Liver (tissue), 9 donors: ENCODE data around the gene ELAVL2. TPM values are rescaled to one million over a fixed set of nuclear protein-coding genes. Genes with fewer than 3 reads are reported as not detected.

Experiments used
- DNase-seq: peaks from one replicate; pipeline ENCODE4 v3.0.0-alpha.2; 2017; ENCODE audit warnings: low spot score
- H3K27ac ChIP-seq, 2 donors: one replicate each; pipeline ENCODE4 v1.7.0; 2013; ENCODE audit warnings: inconsistent platforms in 2 of 2, low read length in 2 of 2, control low read depth in 1 of 2, low read depth in 1 of 2, mild to moderate bottlenecking in 1 of 2
- H3K27me3 ChIP-seq, 4 donors: one replicate each; pipeline versions ENCODE4 v1.6.1 to v1.7.0; 2013; ENCODE audit warnings: low read length in 3 of 4, inconsistent platforms in 1 of 4, mild to moderate bottlenecking in 1 of 4, moderate library complexity in 1 of 4; ENCODE audit not compliant: control insufficient read depth in 4 of 4, insufficient read depth in 4 of 4
- H3K36me3 ChIP-seq, 4 donors: one replicate each; pipeline versions ENCODE4 v1.6.1 to v1.7.0; 2013; ENCODE audit warnings: low read length in 3 of 4, mild to moderate bottlenecking in 3 of 4, low read depth in 1 of 4, moderate library complexity in 1 of 4; ENCODE audit not compliant: control insufficient read depth in 4 of 4, insufficient read depth in 3 of 4
- H3K4me1 ChIP-seq, 4 donors: one replicate each; pipeline versions ENCODE4 v1.6.1 to v1.7.0; 2013; ENCODE audit warnings: low read length in 3 of 4, mild to moderate bottlenecking in 3 of 4, moderate library complexity in 1 of 4; ENCODE audit not compliant: control insufficient read depth in 4 of 4, insufficient read depth in 4 of 4
- H3K4me3 ChIP-seq, 3 donors: one replicate each; pipeline versions ENCODE4 v1.6.1 to v1.7.0; 2013; ENCODE audit warnings: low read length in 3 of 3, control low read depth in 1 of 3, low read depth in 1 of 3, mild to moderate bottlenecking in 1 of 3
- H3K9ac ChIP-seq, 2 donors: one replicate each; pipeline ENCODE4 v1.7.0; 2013; ENCODE audit warnings: low read length in 2 of 2, mild to moderate bottlenecking in 2 of 2, moderate library complexity in 2 of 2, control low read depth in 1 of 2, low read depth in 1 of 2
- H3K9me3 ChIP-seq, 4 donors: one replicate each; pipeline versions ENCODE4 v1.6.1 to v1.7.0; 2013; ENCODE audit warnings: low read length in 3 of 4; ENCODE audit not compliant: control insufficient read depth in 4 of 4
- EGR1 ChIP-seq, 2 donors: IDR thresholded peaks; 2 replicates each; pipeline ENCODE4 v1.6.1; 2016 to 2018; ENCODE audit warnings: antibody characterized with exemption in 2 of 2, low read depth in 2 of 2
- FOXA1 ChIP-seq: IDR thresholded peaks from 2 replicates; pipeline ENCODE4 v1.6.1; 2016; ENCODE audit warnings: antibody characterized with exemption
- FOXA2 ChIP-seq: IDR thresholded peaks from 2 replicates; pipeline ENCODE4 v1.6.1; 2016; ENCODE audit warnings: antibody characterized with exemption
- GABPA ChIP-seq, 2 donors: IDR thresholded peaks in 1 of 2; conservative IDR thresholded peaks in 1 of 2; 2 replicates each; pipeline ENCODE4 v1.6.1; 2016; ENCODE audit warnings: antibody characterized with exemption in 2 of 2, mild to moderate bottlenecking in 1 of 2, moderate library complexity in 1 of 2
- HNF4G ChIP-seq: IDR thresholded peaks from 2 replicates; pipeline ENCODE4 v1.6.1; 2016; ENCODE audit warnings: antibody characterized with exemption
- JUND ChIP-seq, 2 donors: IDR thresholded peaks; 2 replicates each; pipeline ENCODE4 v1.6.1; 2016; ENCODE audit warnings: antibody characterized with exemption in 2 of 2
- NR2F2 ChIP-seq: IDR thresholded peaks from 2 replicates; pipeline ENCODE4 v1.6.1; 2016; ENCODE audit warnings: antibody characterized with exemption
- RAD21 ChIP-seq, 2 donors: IDR thresholded peaks; 2 replicates each; pipeline ENCODE4 v1.6.1; 2016; ENCODE audit warnings: antibody characterized with exemption in 2 of 2, mild to moderate bottlenecking in 2 of 2
- RXRA ChIP-seq, 2 donors: IDR thresholded peaks; 2 replicates each; pipeline ENCODE4 v1.6.1; 2017 to 2018; ENCODE audit warnings: antibody characterized with exemption in 2 of 2, mild to moderate bottlenecking in 1 of 2
- SP1 ChIP-seq: IDR thresholded peaks from 2 replicates; pipeline ENCODE4 v1.6.1; 2018; ENCODE audit warnings: antibody characterized with exemption, mild to moderate bottlenecking
- TAF1 ChIP-seq: conservative IDR thresholded peaks from 2 replicates; pipeline ENCODE4 v1.6.1; 2016; ENCODE audit warnings: antibody characterized with exemption, mild to moderate bottlenecking
- YY1 ChIP-seq: IDR thresholded peaks from 2 replicates; pipeline ENCODE4 v1.6.1; 2016; ENCODE audit warnings: antibody characterized with exemption, mild to moderate bottlenecking
- WGBS: extraction: QIAGEN DNeasy Blood & Tissue Kit; methylation state at CpG from one replicate; pipeline ENCODE4 v1.1.7; 2013; 5-methylcytosine and 5-hydroxymethylcytosine counted together
- polyA plus RNA-seq, 2 donors: library from polyadenylated mRNA; stranded (reverse) in 1 of 2; unstranded in 1 of 2; fragments of 200-250 nt in 1 of 2; fragments of >200 nt in 1 of 2; fragmentation: Nextera tagmentation in 1 of 2; extraction: Ambion mirVana in 1 of 2; gene quantifications; one replicate each; pipeline versions ENCODE4 v1.2.1 to v1.2.3, GENCODE V29; 2013 to 2015
- total RNA-seq, 2 donors: library from RNA; depleted of rRNA; stranded (reverse); fragments of >200 nt; gene quantifications; one replicate each; pipeline ENCODE4 v1.2.3, GENCODE V29; 2014
- TF ChIP-seq, protein P1 (sequence below): IDR thresholded peaks from 2 replicates; pipeline ENCODE4 v1.6.1; 2016; ENCODE audit warnings: antibody characterized with exemption, mild to moderate bottlenecking
- TF ChIP-seq, protein P2 (sequence below): IDR thresholded peaks from 2 replicates; pipeline ENCODE4 v1.6.1; 2016; ENCODE audit warnings: antibody characterized with exemption
- TF ChIP-seq, protein P3 (sequence below): IDR thresholded peaks from 2 replicates; pipeline ENCODE4 v1.6.1; 2016; ENCODE audit warnings: antibody characterized with exemption
- TF ChIP-seq, protein P4 (sequence below): fragments of 150-350 bp; IDR thresholded peaks from 2 replicates; pipeline ENCODE4 v1.5.1; 2017; ENCODE audit warnings: improper control_type of control experiment, low read depth, low read length; ENCODE audit not compliant: missing input control
- donor health status: healthy.
- donor health status: healthy.
- donor health status: healthy.
- donor health status: healthy.
- donor health status: healthy.

Gene ELAVL2
- total and polyA plus RNA-seq, 4 donors: 0.19 TPM; not detected in 3

DNA sequence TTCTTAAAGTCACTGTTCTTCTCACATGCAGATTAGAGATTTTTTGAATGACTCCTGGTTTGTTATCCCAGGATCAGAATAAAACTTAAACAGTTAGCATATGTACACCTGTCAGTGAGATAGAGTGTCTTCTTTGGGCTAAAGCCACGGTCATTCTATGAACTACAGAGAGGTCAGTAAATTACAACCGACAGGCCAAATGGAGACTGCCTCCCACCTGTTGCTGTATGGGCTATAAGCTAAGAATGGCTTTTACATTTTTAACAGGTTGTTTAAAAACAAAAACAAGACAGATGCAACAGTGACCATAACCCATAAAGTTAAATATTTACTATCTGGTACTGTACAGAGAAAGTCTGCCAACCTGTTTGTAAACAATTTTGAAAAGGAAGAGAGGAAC, 125.7 kb downstream of the ELAVL2 start (continued):
- TF ChIP-seq, protein P1, sequence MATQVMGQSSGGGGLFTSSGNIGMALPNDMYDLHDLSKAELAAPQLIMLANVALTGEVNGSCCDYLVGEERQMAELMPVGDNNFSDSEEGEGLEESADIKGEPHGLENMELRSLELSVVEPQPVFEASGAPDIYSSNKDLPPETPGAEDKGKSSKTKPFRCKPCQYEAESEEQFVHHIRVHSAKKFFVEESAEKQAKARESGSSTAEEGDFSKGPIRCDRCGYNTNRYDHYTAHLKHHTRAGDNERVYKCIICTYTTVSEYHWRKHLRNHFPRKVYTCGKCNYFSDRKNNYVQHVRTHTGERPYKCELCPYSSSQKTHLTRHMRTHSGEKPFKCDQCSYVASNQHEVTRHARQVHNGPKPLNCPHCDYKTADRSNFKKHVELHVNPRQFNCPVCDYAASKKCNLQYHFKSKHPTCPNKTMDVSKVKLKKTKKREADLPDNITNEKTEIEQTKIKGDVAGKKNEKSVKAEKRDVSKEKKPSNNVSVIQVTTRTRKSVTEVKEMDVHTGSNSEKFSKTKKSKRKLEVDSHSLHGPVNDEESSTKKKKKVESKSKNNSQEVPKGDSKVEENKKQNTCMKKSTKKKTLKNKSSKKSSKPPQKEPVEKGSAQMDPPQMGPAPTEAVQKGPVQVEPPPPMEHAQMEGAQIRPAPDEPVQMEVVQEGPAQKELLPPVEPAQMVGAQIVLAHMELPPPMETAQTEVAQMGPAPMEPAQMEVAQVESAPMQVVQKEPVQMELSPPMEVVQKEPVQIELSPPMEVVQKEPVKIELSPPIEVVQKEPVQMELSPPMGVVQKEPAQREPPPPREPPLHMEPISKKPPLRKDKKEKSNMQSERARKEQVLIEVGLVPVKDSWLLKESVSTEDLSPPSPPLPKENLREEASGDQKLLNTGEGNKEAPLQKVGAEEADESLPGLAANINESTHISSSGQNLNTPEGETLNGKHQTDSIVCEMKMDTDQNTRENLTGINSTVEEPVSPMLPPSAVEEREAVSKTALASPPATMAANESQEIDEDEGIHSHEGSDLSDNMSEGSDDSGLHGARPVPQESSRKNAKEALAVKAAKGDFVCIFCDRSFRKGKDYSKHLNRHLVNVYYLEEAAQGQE: no peak
- TF ChIP-seq GABPA (IDR thresholded peaks at IDR 0.05 in 1 of 2, conservative IDR thresholded peaks at IDR 0.05 in 1 of 2): no peak
- TF ChIP-seq, protein P2, sequence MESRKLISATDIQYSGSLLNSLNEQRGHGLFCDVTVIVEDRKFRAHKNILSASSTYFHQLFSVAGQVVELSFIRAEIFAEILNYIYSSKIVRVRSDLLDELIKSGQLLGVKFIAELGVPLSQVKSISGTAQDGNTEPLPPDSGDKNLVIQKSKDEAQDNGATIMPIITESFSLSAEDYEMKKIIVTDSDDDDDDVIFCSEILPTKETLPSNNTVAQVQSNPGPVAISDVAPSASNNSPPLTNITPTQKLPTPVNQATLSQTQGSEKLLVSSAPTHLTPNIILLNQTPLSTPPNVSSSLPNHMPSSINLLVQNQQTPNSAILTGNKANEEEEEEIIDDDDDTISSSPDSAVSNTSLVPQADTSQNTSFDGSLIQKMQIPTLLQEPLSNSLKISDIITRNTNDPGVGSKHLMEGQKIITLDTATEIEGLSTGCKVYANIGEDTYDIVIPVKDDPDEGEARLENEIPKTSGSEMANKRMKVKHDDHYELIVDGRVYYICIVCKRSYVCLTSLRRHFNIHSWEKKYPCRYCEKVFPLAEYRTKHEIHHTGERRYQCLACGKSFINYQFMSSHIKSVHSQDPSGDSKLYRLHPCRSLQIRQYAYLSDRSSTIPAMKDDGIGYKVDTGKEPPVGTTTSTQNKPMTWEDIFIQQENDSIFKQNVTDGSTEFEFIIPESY: no peak
- TF ChIP-seq TAF1: no peak
- no peak for TF ChIP-seq RAD21 (IDR thresholded peaks at IDR 0.05)
- TF ChIP-seq HNF4G: no peak
- TF ChIP-seq FOXA2: no peak

DNA sequence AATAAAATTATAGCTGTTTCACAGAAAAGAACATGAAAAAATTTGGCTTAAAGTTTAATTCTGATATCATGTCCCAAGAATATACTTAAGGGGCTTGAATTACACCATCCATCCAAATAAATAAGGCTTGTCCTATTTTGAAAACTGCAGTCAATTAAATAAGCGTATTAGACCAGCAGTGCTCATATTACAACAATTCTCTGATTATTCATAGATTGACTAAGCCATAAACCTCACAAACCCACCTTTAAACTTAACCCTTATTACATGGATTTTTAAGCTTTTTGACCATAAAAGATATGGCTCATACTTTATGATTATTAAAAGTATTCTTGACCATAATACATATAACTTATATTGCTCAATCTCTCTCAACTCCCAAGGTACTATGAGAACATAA, 127.9 kb downstream of the ELAVL2 start:
- Histone ChIP-seq H3K27me3 (no peaks in the 10 kb centered on the region), H3K4me3 (no peak overlapping the region), H3K9me3 (peaks cover 0 to 2% (median 0%) of the 10 kb centered on the region in 4 donors), H3K36me3 (no peaks in the 10 kb centered on the region), H3K9ac (no peak overlapping the region), H3K27ac (no peak overlapping the region), H3K4me1 (no peaks in the 10 kb centered on the region)
- TF ChIP-seq FOXA1: no peak
- TF ChIP-seq YY1: no peak
- TF ChIP-seq TAF1: no peak
- no peak for DNase-seq
- 73% methylated on average over 1 of the region's 1 CpG for WGBS

DNA sequence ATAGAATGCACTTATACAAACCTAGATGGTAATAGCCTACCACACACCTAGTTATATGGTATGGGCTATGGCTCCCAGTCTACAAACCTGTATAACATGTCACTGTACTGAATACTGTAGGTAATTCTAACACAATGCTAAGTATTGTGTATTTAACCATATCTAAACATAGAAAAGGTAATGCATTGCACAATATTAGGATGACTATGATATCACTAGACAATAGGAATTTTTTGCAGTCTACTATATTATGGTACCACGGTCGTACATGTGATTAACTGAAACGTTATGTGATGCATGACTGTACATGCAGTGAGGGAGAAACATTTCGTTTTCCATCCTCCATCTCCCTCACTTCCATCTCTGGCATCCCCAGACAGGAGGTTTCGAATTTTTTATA, 130.5 kb downstream of the ELAVL2 start:
- WGBS: 79% methylated on average over 5 of the region's 5 CpGs
- TF ChIP-seq RAD21 (IDR thresholded peaks at IDR 0.05) (no peak), TAF1 (no peak), FOXA2 (no peak), SP1 (no peak), JUND (IDR thresholded peaks at IDR 0.05) (no peak), NR2F2 (no peak), EGR1 (IDR thresholded peaks at IDR 0.05; ENCODE audit: low read depth in 2 of 2) (no peak), HNF4G (no peak), GABPA (IDR thresholded peaks at IDR 0.05 in 1 of 2, conservative IDR thresholded peaks at IDR 0.05 in 1 of 2) (no peak), RXRA (IDR thresholded peaks at IDR 0.05) (no peak), YY1 (no peak), FOXA1 (no peak)
- TF ChIP-seq, protein P1: no peak
- TF ChIP-seq, protein P3, sequence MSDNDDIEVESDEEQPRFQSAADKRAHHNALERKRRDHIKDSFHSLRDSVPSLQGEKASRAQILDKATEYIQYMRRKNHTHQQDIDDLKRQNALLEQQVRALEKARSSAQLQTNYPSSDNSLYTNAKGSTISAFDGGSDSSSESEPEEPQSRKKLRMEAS: no peak
- TF ChIP-seq, protein P2: no peak
- TF ChIP-seq, protein P4, sequence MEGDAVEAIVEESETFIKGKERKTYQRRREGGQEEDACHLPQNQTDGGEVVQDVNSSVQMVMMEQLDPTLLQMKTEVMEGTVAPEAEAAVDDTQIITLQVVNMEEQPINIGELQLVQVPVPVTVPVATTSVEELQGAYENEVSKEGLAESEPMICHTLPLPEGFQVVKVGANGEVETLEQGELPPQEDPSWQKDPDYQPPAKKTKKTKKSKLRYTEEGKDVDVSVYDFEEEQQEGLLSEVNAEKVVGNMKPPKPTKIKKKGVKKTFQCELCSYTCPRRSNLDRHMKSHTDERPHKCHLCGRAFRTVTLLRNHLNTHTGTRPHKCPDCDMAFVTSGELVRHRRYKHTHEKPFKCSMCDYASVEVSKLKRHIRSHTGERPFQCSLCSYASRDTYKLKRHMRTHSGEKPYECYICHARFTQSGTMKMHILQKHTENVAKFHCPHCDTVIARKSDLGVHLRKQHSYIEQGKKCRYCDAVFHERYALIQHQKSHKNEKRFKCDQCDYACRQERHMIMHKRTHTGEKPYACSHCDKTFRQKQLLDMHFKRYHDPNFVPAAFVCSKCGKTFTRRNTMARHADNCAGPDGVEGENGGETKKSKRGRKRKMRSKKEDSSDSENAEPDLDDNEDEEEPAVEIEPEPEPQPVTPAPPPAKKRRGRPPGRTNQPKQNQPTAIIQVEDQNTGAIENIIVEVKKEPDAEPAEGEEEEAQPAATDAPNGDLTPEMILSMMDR: no peak

More for the DNA sequence above, 130.5 kb downstream of the ELAVL2 start:
- no peak overlapping the region for H3K27ac ChIP-seq
- H3K27me3 ChIP-seq: no peaks in the 10 kb centered on the region
- peaks cover 0 to 2% (median 0%) of the 10 kb centered on the region in 4 donors for H3K9me3 ChIP-seq
- no peak overlapping the region for H3K9ac ChIP-seq
- DNase-seq: no peak
- H3K4me3 ChIP-seq: no peak overlapping the region
- H3K4me1 ChIP-seq: no peaks in the 10 kb centered on the region
- H3K36me3 ChIP-seq: no peaks in the 10 kb centered on the region
